D721Med (cell line): ENCODE results near the gene SPTSSA.
"Not testable (repeated sequence)": the region's sequence is repeated elsewhere in the genome, so short reads cannot be mapped to it uniquely, and the experiment has no call there.

Experiments
- DNase-seq: peaks from one replicate; pipeline ENCODE4 v3.0.0; 2011; ENCODE audit warnings: low spot score; ENCODE audit not compliant: insufficient read length
- FAIRE-seq: peaks from 2 replicates; lab custom pipeline; 2011; peaks lifted over from hg19 to GRCh38; lab: Jason Lieb, UNC
- TF ChIP-seq, protein P1 (sequence below): IDR thresholded peaks from 2 replicates; pipeline ENCODE4 v1.5.1; 2012; ENCODE audit warnings: mild to moderate bottlenecking, control low read depth; ENCODE audit not compliant: insufficient read depth; ENCODE audit errors: missing control alignments

The SPTSSA gene, protein sequence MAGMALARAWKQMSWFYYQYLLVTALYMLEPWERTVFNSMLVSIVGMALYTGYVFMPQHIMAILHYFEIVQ

DNA sequence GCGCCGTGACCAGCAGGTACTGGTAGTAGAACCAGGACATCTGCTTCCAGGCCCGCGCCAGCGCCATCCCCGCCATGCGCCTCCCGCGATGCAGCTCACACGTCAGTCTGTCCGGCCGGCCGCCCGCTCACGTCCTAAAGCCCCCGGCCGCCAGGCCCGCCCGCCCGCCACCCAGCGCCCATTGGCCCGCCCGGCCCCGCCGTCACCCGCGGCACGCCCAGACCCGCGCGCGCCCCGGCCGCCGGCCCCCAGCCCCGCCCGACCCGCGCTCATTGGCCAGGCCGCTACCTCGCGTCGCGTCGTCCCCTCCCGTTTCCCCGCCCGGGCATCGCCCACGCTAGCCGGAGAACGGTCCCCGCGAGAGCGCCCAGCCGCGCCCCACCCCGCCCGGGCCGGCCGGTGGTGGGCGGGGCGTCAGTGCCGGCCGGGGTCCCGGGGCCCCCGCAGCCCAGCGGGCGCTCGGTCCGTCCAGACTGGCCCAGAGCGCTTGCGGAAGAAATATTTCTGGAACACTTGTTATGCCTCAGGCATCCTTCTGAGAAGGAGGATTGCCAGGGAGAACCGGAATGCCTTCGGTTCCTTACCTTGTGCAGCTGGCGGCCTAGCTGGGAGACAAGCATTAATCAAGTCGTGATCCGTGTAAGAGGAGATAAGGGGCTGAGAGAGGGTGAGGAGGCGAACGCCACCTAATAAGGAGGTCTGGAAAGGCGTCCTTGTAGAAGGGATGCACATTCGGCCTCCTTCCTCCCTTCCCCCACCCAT lies at the start of gene SPTSSA:
Gene SPTSSA, minus strand, starts transcription at position 109 of the 762 bp plus-strand sequence. Its CDS starts 33 bp downstream, at position 76.
- peak; percentile 74 for DNase-seq
- TF ChIP-seq, protein P1, sequence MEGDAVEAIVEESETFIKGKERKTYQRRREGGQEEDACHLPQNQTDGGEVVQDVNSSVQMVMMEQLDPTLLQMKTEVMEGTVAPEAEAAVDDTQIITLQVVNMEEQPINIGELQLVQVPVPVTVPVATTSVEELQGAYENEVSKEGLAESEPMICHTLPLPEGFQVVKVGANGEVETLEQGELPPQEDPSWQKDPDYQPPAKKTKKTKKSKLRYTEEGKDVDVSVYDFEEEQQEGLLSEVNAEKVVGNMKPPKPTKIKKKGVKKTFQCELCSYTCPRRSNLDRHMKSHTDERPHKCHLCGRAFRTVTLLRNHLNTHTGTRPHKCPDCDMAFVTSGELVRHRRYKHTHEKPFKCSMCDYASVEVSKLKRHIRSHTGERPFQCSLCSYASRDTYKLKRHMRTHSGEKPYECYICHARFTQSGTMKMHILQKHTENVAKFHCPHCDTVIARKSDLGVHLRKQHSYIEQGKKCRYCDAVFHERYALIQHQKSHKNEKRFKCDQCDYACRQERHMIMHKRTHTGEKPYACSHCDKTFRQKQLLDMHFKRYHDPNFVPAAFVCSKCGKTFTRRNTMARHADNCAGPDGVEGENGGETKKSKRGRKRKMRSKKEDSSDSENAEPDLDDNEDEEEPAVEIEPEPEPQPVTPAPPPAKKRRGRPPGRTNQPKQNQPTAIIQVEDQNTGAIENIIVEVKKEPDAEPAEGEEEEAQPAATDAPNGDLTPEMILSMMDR, result no peak
- no peak for FAIRE-seq

DNA sequence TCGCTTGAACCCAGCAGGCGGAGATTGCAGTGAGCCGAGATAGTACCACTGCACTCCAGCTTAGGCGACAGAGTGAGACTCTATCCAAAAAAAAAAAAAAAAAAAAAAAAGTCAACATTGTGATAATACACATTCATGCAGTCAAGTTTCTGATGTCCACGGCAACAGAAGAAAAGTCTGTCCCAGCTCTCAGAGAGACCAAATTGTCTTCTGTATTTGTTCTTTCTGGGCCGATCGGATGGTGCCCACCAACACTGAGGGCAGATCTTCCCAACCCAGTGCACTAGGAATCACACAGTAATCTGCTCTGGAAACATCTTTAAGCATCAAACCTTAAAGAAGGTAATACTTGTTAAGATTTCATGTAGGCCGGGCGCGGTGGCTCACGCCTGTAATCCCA lies 45.8 kb upstream of the SPTSSA start:
- TF ChIP-seq, protein P1, result no peak
- no peak for FAIRE-seq
- DNase-seq, result no peak

DNA sequence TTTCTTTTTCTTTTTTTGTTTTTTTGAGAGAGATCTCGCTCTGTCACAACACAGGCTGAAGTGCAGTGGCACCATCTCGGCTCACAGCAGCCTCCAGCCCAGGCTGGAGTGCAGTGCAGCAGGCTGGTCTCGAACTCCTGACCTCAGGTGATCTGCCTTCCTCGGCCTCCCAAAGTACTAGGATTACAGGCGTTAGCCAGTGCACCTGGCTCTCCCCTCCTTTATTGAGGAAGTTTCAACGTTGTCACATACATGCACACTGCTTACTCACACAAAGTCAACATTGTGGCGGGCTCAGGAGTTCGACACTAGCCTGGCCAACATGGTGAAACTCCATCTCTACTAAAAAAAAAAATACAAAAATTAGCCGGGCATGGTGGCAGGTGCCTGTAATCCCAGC lies 45.4 kb upstream of the SPTSSA start:
- FAIRE-seq (no peak), DNase-seq (no peak)
- TF ChIP-seq, protein P1, result no peak

DNA sequence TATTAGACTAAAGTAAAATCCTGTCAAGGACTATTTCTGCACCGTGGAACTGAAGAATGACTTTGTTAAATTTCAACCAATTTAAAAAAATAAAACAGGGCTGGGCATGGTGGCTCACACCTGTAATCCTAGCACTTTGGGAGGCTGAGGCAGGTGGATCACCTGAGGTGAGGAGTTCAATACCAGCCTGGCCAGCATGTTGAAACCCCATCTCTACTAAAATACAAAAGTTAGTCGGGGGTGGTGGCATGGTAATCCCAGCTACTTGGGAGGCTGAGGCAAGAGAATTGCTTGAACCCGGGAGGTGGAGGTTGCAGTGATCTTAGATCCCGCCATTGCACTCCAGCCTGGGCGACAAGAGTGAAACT lies 43.1 kb upstream of the SPTSSA start:
- not testable (repeated sequence) for DNase-seq, FAIRE-seq

DNA sequence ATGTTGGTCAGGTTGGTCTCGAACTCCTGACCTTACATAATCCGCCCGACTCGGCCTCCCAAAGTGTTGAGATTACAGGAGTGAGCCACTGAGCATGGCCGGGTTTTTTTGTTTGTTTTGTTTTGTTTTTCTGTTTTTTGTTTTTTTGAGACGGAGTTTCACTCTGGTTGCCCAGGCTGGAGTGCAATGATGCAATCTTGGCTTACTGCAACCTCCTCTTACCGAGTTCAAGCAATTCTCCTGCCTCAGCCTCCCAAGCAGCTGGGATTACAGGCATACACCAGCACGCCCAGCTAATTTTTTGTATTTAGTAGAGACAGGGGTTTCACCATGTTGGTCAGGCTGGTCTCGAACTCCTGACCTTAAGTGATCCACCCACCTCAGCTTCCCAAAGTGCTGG lies 42.0 kb upstream of the SPTSSA start:
- not testable (repeated sequence) for DNase-seq, FAIRE-seq

DNA sequence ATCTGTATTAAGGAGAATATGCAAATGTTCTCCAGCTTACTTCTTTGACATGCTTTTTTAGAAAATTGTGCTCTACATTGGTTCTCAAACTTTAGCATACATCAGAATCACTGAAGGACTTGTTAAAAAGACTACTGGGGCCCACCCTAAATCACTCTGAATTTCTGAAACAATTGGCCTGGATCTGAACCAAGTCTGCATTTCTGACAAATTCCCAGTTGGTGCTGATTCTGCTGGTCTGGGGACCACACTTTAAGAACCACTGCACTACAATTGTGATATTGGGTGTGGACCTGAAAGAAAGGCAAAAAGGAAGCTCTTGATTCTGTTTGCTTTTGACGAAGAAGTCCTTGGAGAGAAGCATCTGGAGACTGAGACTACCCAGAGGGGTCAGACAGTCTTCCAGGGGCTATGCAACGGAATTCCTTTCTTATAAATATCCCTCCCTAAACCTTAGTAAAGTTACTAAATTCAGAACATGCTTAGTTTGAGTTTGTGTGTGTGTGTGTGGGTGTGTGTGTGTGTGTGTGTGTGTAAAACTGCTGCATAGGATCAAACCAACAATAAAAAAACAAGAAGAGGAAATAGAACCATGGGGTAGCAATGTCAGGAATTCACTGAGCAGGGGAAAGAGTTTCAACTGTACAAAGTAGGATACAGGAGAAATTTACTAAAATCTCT lies 40.6 kb upstream of the SPTSSA start:
- no peak for FAIRE-seq
- TF ChIP-seq, protein P1, result no peak
- DNase-seq, result no peak

DNA sequence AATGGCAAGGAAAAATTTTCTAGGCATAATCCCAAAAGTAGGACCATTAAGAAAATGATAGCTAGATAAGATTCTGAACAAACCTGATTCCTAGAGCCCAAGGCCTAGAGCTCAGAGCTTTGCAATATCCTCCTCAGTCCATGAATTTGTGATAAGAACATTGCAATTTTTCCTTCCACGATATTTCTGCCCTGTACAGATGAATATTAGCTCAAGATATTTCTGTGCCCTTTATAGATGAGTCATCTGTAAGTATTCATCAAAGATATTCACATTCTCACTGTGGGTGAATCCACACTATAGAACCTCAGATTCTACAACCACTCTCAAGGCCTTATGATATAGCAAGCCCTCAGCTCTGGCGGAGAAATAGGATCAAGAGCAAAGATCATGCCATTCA lies 40.0 kb upstream of the SPTSSA start:
- FAIRE-seq (no peak), DNase-seq (no peak)
- TF ChIP-seq, protein P1, result no peak

DNA sequence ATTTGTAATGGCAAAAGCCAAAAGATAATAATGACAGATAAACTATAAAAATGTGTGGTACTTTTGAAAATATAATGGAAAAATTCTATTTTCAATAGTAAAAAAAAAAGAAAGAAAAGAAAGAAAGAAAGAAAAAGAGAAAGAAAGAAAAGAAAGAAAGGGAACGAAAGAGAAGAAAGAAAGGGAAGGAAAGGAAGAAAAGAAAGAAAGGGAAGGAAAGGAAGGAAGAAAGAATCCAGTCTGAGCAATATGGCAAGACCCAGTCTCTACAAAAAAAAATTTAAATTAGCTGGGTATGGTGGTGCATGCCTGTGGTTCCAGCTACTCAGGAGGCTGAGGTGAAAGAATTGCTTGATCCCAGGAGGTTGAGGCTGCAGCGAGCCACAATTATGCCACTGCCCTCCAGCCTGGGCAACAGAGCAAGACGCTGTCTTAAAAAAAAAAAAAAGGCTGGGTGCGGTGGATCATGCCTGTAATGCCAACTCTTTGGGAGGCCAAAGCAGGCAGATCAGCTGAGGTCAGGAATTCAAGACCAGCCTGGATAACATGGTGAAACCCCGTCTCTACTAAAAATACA lies 39.1 kb upstream of the SPTSSA start:
- FAIRE-seq (no peak), DNase-seq (no peak)

More for the DNA sequence above, 39.1 kb upstream of the SPTSSA start:
- TF ChIP-seq, protein P1, result no peak
